Measurements from ENCODE around the gene RPTOR.

GRCh38 chr17:80671039-80671824 is 126.6 kb downstream of the RPTOR start:
- TF ChIP-seq EZH2 (IDR thresholded peaks at IDR 0.05; ENCODE audit: low read length), result no peak
- TF ChIP-seq, protein P1, sequence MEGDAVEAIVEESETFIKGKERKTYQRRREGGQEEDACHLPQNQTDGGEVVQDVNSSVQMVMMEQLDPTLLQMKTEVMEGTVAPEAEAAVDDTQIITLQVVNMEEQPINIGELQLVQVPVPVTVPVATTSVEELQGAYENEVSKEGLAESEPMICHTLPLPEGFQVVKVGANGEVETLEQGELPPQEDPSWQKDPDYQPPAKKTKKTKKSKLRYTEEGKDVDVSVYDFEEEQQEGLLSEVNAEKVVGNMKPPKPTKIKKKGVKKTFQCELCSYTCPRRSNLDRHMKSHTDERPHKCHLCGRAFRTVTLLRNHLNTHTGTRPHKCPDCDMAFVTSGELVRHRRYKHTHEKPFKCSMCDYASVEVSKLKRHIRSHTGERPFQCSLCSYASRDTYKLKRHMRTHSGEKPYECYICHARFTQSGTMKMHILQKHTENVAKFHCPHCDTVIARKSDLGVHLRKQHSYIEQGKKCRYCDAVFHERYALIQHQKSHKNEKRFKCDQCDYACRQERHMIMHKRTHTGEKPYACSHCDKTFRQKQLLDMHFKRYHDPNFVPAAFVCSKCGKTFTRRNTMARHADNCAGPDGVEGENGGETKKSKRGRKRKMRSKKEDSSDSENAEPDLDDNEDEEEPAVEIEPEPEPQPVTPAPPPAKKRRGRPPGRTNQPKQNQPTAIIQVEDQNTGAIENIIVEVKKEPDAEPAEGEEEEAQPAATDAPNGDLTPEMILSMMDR (optimal IDR thresholded peaks at IDR 0.05 in 1 of 3, IDR thresholded peaks at IDR 0.05 in 1 of 3, conservative IDR thresholded peaks at IDR 0.05 in 1 of 3; ENCODE audit: extremely low read depth in 1 of 3, insufficient read depth in 2 of 3, low read length in 3 of 3), result no peak

Data from keratinocyte (primary cell).